ENCODE data around the gene ARV1.
"Not testable (repeated sequence)": the region's sequence is repeated elsewhere in the genome, so short reads cannot be mapped to it uniquely, and the experiment has no call there.

Gene ARV1

GRCh38 chr1:231027136-231027925 is 48.4 kb downstream of the ARV1 start:
- H3K4me3 Mint-ChIP-seq: no peak overlapping the region

GRCh38 chr1:231027971-231028370 is 49.1 kb downstream of the ARV1 start:
- Mint-ChIP-seq H3K27ac (ENCODE audit: low read depth) (no peak overlapping the region), H3K27me3 (no peaks in the 10 kb centered on the region), H3K9me3 (no peaks in the 10 kb centered on the region), H3K4me3 (no peak overlapping the region), H3K36me3 (ENCODE audit: insufficient read depth) (peaks cover 2% of the 10 kb centered on the region), H3K4me1 (peaks cover 4% of the 10 kb centered on the region)
- DNase-seq (ENCODE audit: low spot score in 2 of 2) (no peak), ATAC-seq (replicated peaks; ENCODE audit: extremely low read depth, poor library complexity, severe bottlenecking) (no peak)

More at GRCh38 chr1:231027136-231027925, 48.4 kb downstream of the ARV1 start:
- ATAC-seq (replicated peaks; ENCODE audit: extremely low read depth, poor library complexity, severe bottlenecking): no peak
- no peak overlapping the region for H3K27ac Mint-ChIP-seq (ENCODE audit: low read depth)
- H3K4me1 Mint-ChIP-seq: peaks cover 4% of the 10 kb centered on the region
- no peaks in the 10 kb centered on the region for H3K27me3 Mint-ChIP-seq
- H3K36me3 Mint-ChIP-seq (ENCODE audit: insufficient read depth): peaks cover 2% of the 10 kb centered on the region
- DNase-seq (ENCODE audit: low spot score in 2 of 2): no peak
- no peaks in the 10 kb centered on the region for H3K9me3 Mint-ChIP-seq

GRCh38 chr1:231028682-231029081 is 49.8 kb downstream of the ARV1 start:
- no peaks in the 10 kb centered on the region for H3K9me3 Mint-ChIP-seq

DNA sequence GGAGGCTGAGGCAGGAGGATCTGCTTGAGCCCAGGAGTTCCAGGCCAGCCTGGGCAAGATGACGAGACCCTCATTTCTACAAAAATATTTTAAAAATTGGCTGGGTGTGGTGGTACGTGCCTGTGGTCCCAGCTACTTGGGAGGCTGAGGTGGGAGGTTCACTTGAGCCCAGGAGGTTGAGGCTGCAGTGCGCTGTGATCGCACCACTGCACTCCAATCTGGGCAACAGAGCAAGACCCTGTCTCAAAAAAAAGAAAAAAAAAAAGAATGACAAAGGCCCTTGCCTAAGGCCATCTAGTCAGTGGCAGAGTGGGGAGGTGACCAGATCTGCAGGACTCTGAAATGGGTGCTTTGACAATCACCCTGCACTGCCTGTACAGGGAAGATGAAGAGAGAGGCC is 50.4 kb downstream of the ARV1 start:
- H3K36me3 Mint-ChIP-seq (ENCODE audit: insufficient read depth); DNase-seq (ENCODE audit: low spot score in 2 of 2); H3K9me3 Mint-ChIP-seq; H3K4me3 Mint-ChIP-seq; H3K27me3 Mint-ChIP-seq; H3K27ac Mint-ChIP-seq (ENCODE audit: low read depth); ATAC-seq (replicated peaks; ENCODE audit: extremely low read depth, poor library complexity, severe bottlenecking); H3K4me1 Mint-ChIP-seq: not testable (repeated sequence)

More at GRCh38 chr1:231028682-231029081, 49.8 kb downstream of the ARV1 start:
- Mint-ChIP-seq H3K4me1 (peaks cover 4% of the 10 kb centered on the region), H3K27ac (ENCODE audit: low read depth) (no peak overlapping the region), H3K36me3 (ENCODE audit: insufficient read depth) (peaks cover 2% of the 10 kb centered on the region), H3K4me3 (no peak overlapping the region), H3K27me3 (no peaks in the 10 kb centered on the region)
- no peak for DNase-seq (ENCODE audit: low spot score in 2 of 2)
- no peak for ATAC-seq (replicated peaks; ENCODE audit: extremely low read depth, poor library complexity, severe bottlenecking)

GRCh38 chr1:231029841-231030240 is 50.9 kb downstream of the ARV1 start:
- no peaks in the 10 kb centered on the region for H3K27me3 Mint-ChIP-seq
- no peaks in the 10 kb centered on the region for H3K9me3 Mint-ChIP-seq
- H3K36me3 Mint-ChIP-seq (ENCODE audit: insufficient read depth): peaks cover 2% of the 10 kb centered on the region
- H3K4me1 Mint-ChIP-seq: peaks cover 4% of the 10 kb centered on the region
- no peak overlapping the region for H3K27ac Mint-ChIP-seq (ENCODE audit: low read depth)
- DNase-seq (ENCODE audit: low spot score in 2 of 2): no peak
- H3K4me3 Mint-ChIP-seq: no peak overlapping the region
- ATAC-seq (replicated peaks; ENCODE audit: extremely low read depth, poor library complexity, severe bottlenecking): no peak

- Mint-ChIP-seq H3K4me3 (no peak overlapping the region), H3K4me1 (peaks cover 15% of the 10 kb centered on the region), H3K27ac (ENCODE audit: low read depth) (no peak overlapping the region), H3K9me3 (no peaks in the 10 kb centered on the region), H3K27me3 (no peaks in the 10 kb centered on the region), H3K36me3 (ENCODE audit: insufficient read depth) (no peaks in the 10 kb centered on the region)
- no peak for DNase-seq (ENCODE audit: low spot score in 2 of 2)
- ATAC-seq (replicated peaks; ENCODE audit: extremely low read depth, poor library complexity, severe bottlenecking): no peak
Observed at GRCh38 chr1:231032963-231033362, 54.1 kb downstream of the ARV1 start.

GRCh38 chr1:231035799-231036198 is 56.9 kb downstream of the ARV1 start:
- Mint-ChIP-seq H3K27me3 (no peaks in the 10 kb centered on the region), H3K4me3 (no peak overlapping the region), H3K36me3 (ENCODE audit: insufficient read depth) (no peaks in the 10 kb centered on the region), H3K9me3 (no peaks in the 10 kb centered on the region), H3K4me1 (peaks cover 11% of the 10 kb centered on the region), H3K27ac (ENCODE audit: low read depth) (no peak overlapping the region)
- DNase-seq (ENCODE audit: low spot score in 2 of 2): no peak
- ATAC-seq (replicated peaks; ENCODE audit: extremely low read depth, poor library complexity, severe bottlenecking): no peak

DNA sequence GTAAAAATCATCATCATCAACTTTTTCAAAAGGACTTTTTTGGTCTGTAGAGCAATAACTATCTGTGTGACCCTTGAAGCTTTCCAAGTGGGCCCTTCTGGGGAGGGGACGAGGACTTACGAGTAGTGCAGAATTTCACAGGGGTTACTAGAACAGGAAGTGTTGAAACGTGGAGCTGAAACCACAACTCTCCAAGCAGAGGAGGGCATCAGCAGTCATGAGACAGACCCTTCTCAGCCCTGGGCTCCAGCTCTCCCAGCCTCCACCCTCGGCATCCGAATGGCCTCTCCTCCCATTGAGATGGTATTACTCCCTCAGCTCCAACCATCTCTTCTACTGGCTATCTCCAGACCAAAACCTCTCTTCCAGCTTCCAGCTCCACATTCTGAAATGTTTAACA is 57.5 kb downstream of the ARV1 start:
- H3K4me1 Mint-ChIP-seq: peaks cover 15% of the 10 kb centered on the region
- H3K27ac Mint-ChIP-seq (ENCODE audit: low read depth): no peak overlapping the region
- H3K36me3 Mint-ChIP-seq (ENCODE audit: insufficient read depth): no peaks in the 10 kb centered on the region
- no peak for ATAC-seq (replicated peaks; ENCODE audit: extremely low read depth, poor library complexity, severe bottlenecking)
- no peak overlapping the region for H3K4me3 Mint-ChIP-seq
- DNase-seq (ENCODE audit: low spot score in 2 of 2): no peak
- H3K9me3 Mint-ChIP-seq: no peaks in the 10 kb centered on the region
- no peaks in the 10 kb centered on the region for H3K27me3 Mint-ChIP-seq

GRCh38 chr1:231037585-231038517 is 59.0 kb downstream of the ARV1 start:
- DNase-seq (ENCODE audit: low spot score in 2 of 2) (no peak), ATAC-seq (replicated peaks; ENCODE audit: extremely low read depth, poor library complexity, severe bottlenecking) (no peak)
- no peaks in the 10 kb centered on the region for H3K27me3 Mint-ChIP-seq
- no peaks in the 10 kb centered on the region for H3K9me3 Mint-ChIP-seq
- H3K36me3 Mint-ChIP-seq (ENCODE audit: insufficient read depth): no peaks in the 10 kb centered on the region
- no peak overlapping the region for H3K4me3 Mint-ChIP-seq
- no peak overlapping the region for H3K27ac Mint-ChIP-seq (ENCODE audit: low read depth)
- peaks cover 17% of the 10 kb centered on the region for H3K4me1 Mint-ChIP-seq

DNA sequence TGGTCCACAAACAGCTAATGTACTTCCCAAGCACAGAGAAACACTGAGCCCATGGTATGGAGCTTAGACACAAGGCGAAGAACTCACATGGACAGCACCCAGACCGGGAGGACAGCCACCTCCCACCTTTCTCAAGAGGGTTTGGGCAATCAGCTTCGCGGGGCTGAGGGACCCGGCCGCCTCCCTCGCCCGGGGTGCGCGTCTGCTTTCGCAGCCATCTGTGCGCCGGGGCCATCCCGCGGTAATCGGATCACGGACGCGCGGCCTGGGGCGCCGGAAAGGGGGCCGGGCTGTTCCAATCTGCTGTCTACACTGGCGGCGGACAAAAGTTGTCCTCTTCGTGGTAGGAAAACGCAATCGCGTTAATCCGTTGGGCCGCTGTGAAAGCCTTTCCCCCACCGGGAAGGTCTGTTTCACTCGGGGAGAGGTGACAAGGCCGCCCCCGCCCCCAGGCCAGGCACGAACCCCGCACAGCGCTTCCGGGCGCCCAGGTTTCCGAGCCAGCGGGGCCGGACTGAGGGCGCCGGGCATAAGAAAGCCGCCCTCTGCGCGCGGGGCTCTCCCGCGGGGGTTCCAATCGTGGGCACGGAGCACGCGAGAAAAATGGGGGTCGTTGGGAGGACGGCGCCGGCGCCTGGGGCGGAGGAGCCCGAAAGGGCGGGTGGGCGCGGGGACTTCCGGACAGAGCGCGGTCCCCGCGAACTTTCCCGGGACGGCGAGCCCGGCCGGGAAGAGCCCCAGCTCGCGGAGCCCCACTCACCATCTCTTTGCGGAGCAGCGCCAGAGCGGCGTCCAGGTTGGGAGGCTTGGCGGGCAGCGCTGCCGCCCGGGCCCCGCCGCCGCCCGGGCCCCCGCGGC is 60.5 kb downstream of the ARV1 start:
- peak; percentile 20 for ATAC-seq (replicated peaks; ENCODE audit: extremely low read depth, poor library complexity, severe bottlenecking)
- peak overlapping the region; percentile 67 for H3K4me3 Mint-ChIP-seq
- H3K27me3 Mint-ChIP-seq: no peaks in the 10 kb centered on the region
- no peaks in the 10 kb centered on the region for H3K9me3 Mint-ChIP-seq
- H3K27ac Mint-ChIP-seq (ENCODE audit: low read depth): no peak overlapping the region
- DNase-seq (ENCODE audit: low spot score in 2 of 2): peak; percentile 13 to 24
- H3K4me1 Mint-ChIP-seq: peaks cover 17% of the 10 kb centered on the region
- no peaks in the 10 kb centered on the region for H3K36me3 Mint-ChIP-seq (ENCODE audit: insufficient read depth)

- DNase-seq (ENCODE audit: low spot score in 2 of 2) (peak; percentile 34 to 50), ATAC-seq (replicated peaks; ENCODE audit: extremely low read depth, poor library complexity, severe bottlenecking) (peak; percentile 68)
- Mint-ChIP-seq H3K4me3 (peak within 1 kb of the TSS; percentile 70), H3K27me3 (peaks cover 2% of the 10 kb centered on the region), H3K9me3 (no peaks in the 10 kb centered on the region), H3K4me1 (peaks cover 17% of the 10 kb centered on the region), H3K27ac (ENCODE audit: low read depth) (peak within 1 kb of the TSS; percentile 41), H3K36me3 (ENCODE audit: insufficient read depth) (no peaks in the 10 kb centered on the region)
Observed at GRCh38 chr1:231040019-231040799, 61.3 kb downstream of the ARV1 start, which contains the start of gene FAM89A. TSS of gene FAM89A (minus strand) at chr1:231040254. CDS start at chr1:231040211, 43 bp downstream.
